Measurements from ENCODE around the gene FSIP1. TPM values are rescaled to one million over a fixed set of nuclear protein-coding genes. Genes with fewer than 3 reads are reported as not detected.
A peak's percentile ranks its signal among the peaks of the same experiment; 100 is the strongest.

The FSIP1 gene
- total and polyA plus RNA-seq, 9 donors, result 0.17 to 0.60 (median 0.36) TPM

DNA sequence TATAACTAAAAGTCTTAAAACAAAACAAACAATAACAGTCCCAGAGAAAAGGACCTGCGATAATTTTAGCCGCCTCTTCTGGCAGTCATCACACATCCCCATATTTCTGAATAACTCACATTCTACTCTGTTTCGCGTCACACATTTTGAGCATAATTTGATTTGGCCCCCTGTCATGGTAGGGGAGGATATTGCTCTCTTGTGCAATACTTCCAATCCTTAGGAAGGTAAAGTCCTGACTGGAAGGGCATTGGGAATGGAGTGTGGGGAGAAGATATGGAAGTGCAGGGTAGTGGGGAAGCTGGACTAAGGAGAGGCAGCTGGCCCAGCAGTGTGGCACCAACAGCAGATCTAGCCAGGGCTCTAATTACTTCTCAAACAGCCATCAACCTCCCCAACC, 11.3 kb upstream of the FSIP1 start:
- Histone ChIP-seq H3K27me3 (ENCODE audit: control insufficient read depth, insufficient read depth, low read length) (no peaks in the 10 kb centered on the region), H3K36me3 (ENCODE audit: control insufficient read depth, insufficient read depth, low read length) (no peaks in the 10 kb centered on the region), H3K4me3 (ENCODE audit: low read length) (no peak overlapping the region), H3K4me1 (ENCODE audit: control insufficient read depth, insufficient read depth, low read length) (no peaks in the 10 kb centered on the region), H3K27ac (ENCODE audit: low read length) (no peak overlapping the region), H3K9me3 (replicated peaks; ENCODE audit: control insufficient read depth, low read depth, low read length) (no peaks in the 10 kb centered on the region)
- DNase-seq, result no peak
- no CpG with 5 or more reads among the region's 4 CpGs for WGBS (ENCODE audit: insufficient coverage)

DNA sequence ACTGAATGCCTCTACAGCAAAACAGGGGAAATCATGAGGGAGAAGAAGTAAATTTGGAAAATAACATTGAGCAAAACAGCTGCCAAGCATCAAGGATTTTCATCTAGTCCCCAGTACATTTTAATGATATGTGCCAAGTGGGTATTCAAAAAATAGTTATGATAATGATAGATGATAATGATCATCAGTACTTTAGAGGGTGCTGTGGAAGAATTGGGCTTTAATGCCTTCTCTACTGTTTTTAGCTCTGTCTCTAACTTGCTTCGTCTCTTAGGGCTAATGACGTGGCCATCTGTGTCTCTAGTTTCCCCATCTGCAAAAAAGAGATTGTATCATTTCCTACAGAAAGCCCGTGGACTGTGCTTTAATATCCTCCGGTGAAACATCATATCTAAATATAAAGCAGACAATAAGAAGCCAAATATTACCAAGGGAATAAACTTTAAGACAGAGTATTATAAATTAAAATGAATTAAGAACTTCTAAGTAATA, 10.2 kb upstream of the FSIP1 start:
- peak; percentile 90 for DNase-seq
- no CpG with 5 or more reads among the region's 4 CpGs for WGBS (ENCODE audit: insufficient coverage)
- Histone ChIP-seq H3K4me3 (ENCODE audit: low read length) (no peak overlapping the region), H3K27ac (ENCODE audit: low read length) (peak overlapping the region; percentile 75), H3K27me3 (ENCODE audit: control insufficient read depth, insufficient read depth, low read length) (no peaks in the 10 kb centered on the region), H3K9me3 (replicated peaks; ENCODE audit: control insufficient read depth, low read depth, low read length) (no peaks in the 10 kb centered on the region), H3K4me1 (ENCODE audit: control insufficient read depth, insufficient read depth, low read length) (no peaks in the 10 kb centered on the region), H3K36me3 (ENCODE audit: control insufficient read depth, insufficient read depth, low read length) (no peaks in the 10 kb centered on the region)

- 40% methylated on average over 1 of the region's 5 CpGs for WGBS (ENCODE audit: insufficient coverage)
- Histone ChIP-seq H3K36me3 (ENCODE audit: control insufficient read depth, insufficient read depth, low read length) (no peaks in the 10 kb centered on the region), H3K27ac (ENCODE audit: low read length) (peak overlapping the region; percentile 75)
Observed at GRCh38 chr15:39792025-39792843, 9.6 kb upstream of the FSIP1 start.

DNA sequence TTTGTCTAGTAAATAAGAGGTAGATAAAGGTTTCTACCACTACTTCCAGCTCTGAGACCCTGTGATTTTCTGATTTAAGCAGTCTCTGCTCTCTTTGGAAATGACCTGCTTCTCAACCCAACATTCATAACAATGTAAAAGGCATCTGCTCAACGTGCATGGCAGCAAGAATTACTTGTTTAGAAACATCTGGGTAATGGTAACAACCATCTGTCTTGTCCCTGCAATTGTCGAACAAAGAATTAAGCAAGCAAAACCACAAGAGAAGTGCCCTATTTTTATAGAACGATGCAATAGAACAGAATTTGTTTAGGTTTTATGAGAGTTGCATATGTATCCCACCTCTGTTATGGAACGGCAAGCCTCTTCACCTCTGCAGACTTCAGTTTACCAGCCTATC, 7.1 kb upstream of the FSIP1 start:
- Histone ChIP-seq H3K36me3 (ENCODE audit: control insufficient read depth, insufficient read depth, low read length) (no peaks in the 10 kb centered on the region), H3K4me3 (ENCODE audit: low read length) (no peak overlapping the region), H3K4me1 (ENCODE audit: control insufficient read depth, insufficient read depth, low read length) (no peaks in the 10 kb centered on the region), H3K27me3 (ENCODE audit: control insufficient read depth, insufficient read depth, low read length) (no peaks in the 10 kb centered on the region), H3K27ac (ENCODE audit: low read length) (no peak overlapping the region), H3K9me3 (replicated peaks; ENCODE audit: control insufficient read depth, low read depth, low read length) (no peaks in the 10 kb centered on the region)
- WGBS (ENCODE audit: insufficient coverage), result no CpG with 5 or more reads among the region's 4 CpGs
- no peak for DNase-seq

More at GRCh38 chr15:39792025-39792843, 9.6 kb upstream of the FSIP1 start:
- DNase-seq, result peak; percentile 87
- H3K4me3 ChIP-seq (ENCODE audit: low read length), result no peak overlapping the region
- H3K9me3 ChIP-seq (replicated peaks; ENCODE audit: control insufficient read depth, low read depth, low read length), result no peaks in the 10 kb centered on the region
- H3K4me1 ChIP-seq (ENCODE audit: control insufficient read depth, insufficient read depth, low read length), result no peaks in the 10 kb centered on the region
- no peaks in the 10 kb centered on the region for H3K27me3 ChIP-seq (ENCODE audit: control insufficient read depth, insufficient read depth, low read length)

- Histone ChIP-seq H3K27me3 (ENCODE audit: control insufficient read depth, insufficient read depth, low read length) (no peaks in the 10 kb centered on the region), H3K9me3 (replicated peaks; ENCODE audit: control insufficient read depth, low read depth, low read length) (no peaks in the 10 kb centered on the region), H3K4me3 (ENCODE audit: low read length) (no peak overlapping the region), H3K27ac (ENCODE audit: low read length) (no peak overlapping the region), H3K4me1 (ENCODE audit: control insufficient read depth, insufficient read depth, low read length) (no peaks in the 10 kb centered on the region), H3K36me3 (ENCODE audit: control insufficient read depth, insufficient read depth, low read length) (no peaks in the 10 kb centered on the region)
- no CpG with 5 or more reads among the region's 3 CpGs for WGBS (ENCODE audit: insufficient coverage)
- DNase-seq, result no peak
Observed at GRCh38 chr15:39788800-39789565, 6.3 kb upstream of the FSIP1 start.

DNA sequence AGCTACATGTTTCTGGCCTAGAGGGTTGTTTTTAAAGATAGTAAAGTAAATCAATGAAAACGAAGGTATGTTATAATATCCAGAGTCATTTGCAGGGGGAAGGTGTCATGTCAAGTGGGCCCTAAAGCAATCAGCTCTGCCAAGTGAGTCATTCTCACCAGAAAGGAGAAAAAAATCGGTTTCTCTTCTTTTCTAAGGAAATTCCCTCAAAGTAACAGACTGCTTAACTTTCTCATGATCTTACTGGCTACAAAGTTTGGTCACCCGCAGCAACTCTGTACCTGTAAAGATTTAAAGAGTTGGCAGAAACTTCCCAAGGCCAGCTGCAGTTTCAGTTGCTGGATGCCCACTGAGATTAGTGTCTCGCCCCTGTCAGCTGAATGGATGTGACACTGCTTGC, 5.5 kb upstream of the FSIP1 start:
- no peaks in the 10 kb centered on the region for H3K27me3 ChIP-seq (ENCODE audit: control insufficient read depth, insufficient read depth, low read length)
- no peak overlapping the region for H3K27ac ChIP-seq (ENCODE audit: low read length)
- DNase-seq, result no peak
- peaks cover 4% of the 10 kb centered on the region for H3K4me1 ChIP-seq (ENCODE audit: control insufficient read depth, insufficient read depth, low read length)
- WGBS (ENCODE audit: insufficient coverage), result 49% methylated on average over 3 of the region's 4 CpGs
- H3K4me3 ChIP-seq (ENCODE audit: low read length), result no peak overlapping the region
- no peaks in the 10 kb centered on the region for H3K36me3 ChIP-seq (ENCODE audit: control insufficient read depth, insufficient read depth, low read length)
- no peaks in the 10 kb centered on the region for H3K9me3 ChIP-seq (replicated peaks; ENCODE audit: control insufficient read depth, low read depth, low read length)

DNA sequence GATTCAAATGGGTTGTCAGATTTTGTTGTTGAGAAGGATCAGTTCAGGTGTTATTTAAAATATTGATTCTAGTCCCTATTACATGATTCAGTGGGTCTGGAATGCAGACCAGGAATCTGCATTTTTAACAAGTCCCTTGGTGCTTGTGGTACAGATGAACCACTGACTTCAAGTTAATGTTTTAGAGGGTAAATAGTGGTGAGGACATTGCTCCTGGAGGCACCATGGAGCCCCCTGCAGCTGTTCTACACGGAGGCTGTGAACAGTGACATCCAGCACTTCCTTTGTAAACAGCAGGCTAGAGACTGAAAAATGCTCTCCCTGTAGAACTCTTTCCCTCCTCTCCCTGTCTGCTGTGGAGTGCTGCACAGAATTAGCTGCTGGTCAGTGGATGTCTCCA, 4.8 kb upstream of the FSIP1 start:
- DNase-seq, result no peak
- WGBS (ENCODE audit: insufficient coverage), result 20% methylated on average over 1 of the region's 1 CpG

GRCh38 chr15:39786447-39787056, 3.9 kb upstream of the FSIP1 start:
- peak; percentile 83 for DNase-seq
- H3K4me1 ChIP-seq (ENCODE audit: control insufficient read depth, insufficient read depth, low read length), result peaks cover 4% of the 10 kb centered on the region
- H3K27ac ChIP-seq (ENCODE audit: low read length), result no peak overlapping the region
- H3K4me3 ChIP-seq (ENCODE audit: low read length), result no peak overlapping the region
- H3K27me3 ChIP-seq (ENCODE audit: control insufficient read depth, insufficient read depth, low read length), result no peaks in the 10 kb centered on the region
- no peaks in the 10 kb centered on the region for H3K36me3 ChIP-seq (ENCODE audit: control insufficient read depth, insufficient read depth, low read length)
- WGBS (ENCODE audit: insufficient coverage), result 20% methylated on average over 3 of the region's 5 CpGs
- H3K9me3 ChIP-seq (replicated peaks; ENCODE audit: control insufficient read depth, low read depth, low read length), result no peaks in the 10 kb centered on the region

More for the DNA sequence above, 4.8 kb upstream of the FSIP1 start:
- H3K27me3 ChIP-seq (ENCODE audit: control insufficient read depth, insufficient read depth, low read length), result no peaks in the 10 kb centered on the region
- H3K9me3 ChIP-seq (replicated peaks; ENCODE audit: control insufficient read depth, low read depth, low read length), result no peaks in the 10 kb centered on the region
- no peak overlapping the region for H3K4me3 ChIP-seq (ENCODE audit: low read length)
- H3K36me3 ChIP-seq (ENCODE audit: control insufficient read depth, insufficient read depth, low read length), result no peaks in the 10 kb centered on the region
- H3K27ac ChIP-seq (ENCODE audit: low read length), result no peak overlapping the region
- H3K4me1 ChIP-seq (ENCODE audit: control insufficient read depth, insufficient read depth, low read length), result peaks cover 4% of the 10 kb centered on the region

DNA sequence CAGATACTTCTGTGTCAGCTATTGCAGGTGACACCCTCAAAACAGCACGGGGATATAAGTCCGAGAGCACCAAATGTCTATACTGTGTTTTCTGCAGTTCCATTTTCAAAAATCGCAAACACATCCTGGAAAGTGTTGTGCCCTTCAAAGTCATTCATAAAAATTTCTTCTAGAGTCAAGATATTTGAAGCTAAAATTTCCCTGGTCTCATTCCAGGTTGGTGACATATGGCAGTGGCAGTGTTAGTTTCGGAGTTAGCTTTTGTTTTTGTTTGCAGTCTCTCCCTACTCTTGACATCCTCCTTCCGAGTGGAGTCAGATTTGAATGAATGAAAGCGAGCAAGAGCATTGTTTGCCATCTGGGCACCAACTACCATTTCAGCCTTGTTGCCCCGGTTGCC, 3.2 kb upstream of the FSIP1 start:
- Histone ChIP-seq H3K27me3 (ENCODE audit: control insufficient read depth, insufficient read depth, low read length) (no peaks in the 10 kb centered on the region), H3K9me3 (replicated peaks; ENCODE audit: control insufficient read depth, low read depth, low read length) (no peaks in the 10 kb centered on the region), H3K4me1 (ENCODE audit: control insufficient read depth, insufficient read depth, low read length) (peaks cover 4% of the 10 kb centered on the region), H3K27ac (ENCODE audit: low read length) (no peak overlapping the region), H3K4me3 (ENCODE audit: low read length) (no peak overlapping the region), H3K36me3 (ENCODE audit: control insufficient read depth, insufficient read depth, low read length) (no peaks in the 10 kb centered on the region)
- 87% methylated on average over 3 of the region's 7 CpGs for WGBS (ENCODE audit: insufficient coverage)
- DNase-seq, result no peak

DNA sequence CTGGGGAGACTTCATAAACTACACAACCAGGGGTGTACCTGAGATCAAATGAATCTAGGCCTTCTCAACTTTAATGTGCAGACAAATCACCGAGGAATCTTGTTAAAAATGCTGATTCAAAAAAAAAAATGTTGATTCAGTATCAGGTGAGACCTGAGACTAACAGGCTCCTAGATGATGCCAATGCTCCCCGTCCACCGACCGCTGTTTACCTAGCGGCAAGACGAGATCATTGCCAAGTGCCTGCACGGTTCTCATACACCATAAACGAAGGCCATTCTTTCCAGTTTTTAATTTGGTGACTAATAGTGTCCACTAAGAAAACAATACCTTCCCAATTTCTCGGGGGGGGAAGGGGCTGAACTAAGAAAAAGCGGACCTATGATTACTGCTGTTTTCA, 2.5 kb upstream of the FSIP1 start:
- peaks cover 4% of the 10 kb centered on the region for H3K4me1 ChIP-seq (ENCODE audit: control insufficient read depth, insufficient read depth, low read length)
- H3K36me3 ChIP-seq (ENCODE audit: control insufficient read depth, insufficient read depth, low read length), result no peaks in the 10 kb centered on the region
- H3K4me3 ChIP-seq (ENCODE audit: low read length), result no peak overlapping the region
- no peaks in the 10 kb centered on the region for H3K9me3 ChIP-seq (replicated peaks; ENCODE audit: control insufficient read depth, low read depth, low read length)
- no peaks in the 10 kb centered on the region for H3K27me3 ChIP-seq (ENCODE audit: control insufficient read depth, insufficient read depth, low read length)
- no peak overlapping the region for H3K27ac ChIP-seq (ENCODE audit: low read length)
- 81% methylated on average over 3 of the region's 10 CpGs for WGBS (ENCODE audit: insufficient coverage)
- DNase-seq, result no peak

Measured in muscle of leg (tissue), 11 donors.